ENCODE results near the gene FUT8.

- TF ChIP-seq ZNF274 (IDR thresholded peaks at IDR 0.05; ENCODE audit: low read depth, low read length) (no peak), YY1 (IDR thresholded peaks at IDR 0.05; ENCODE audit: insufficient read depth, insufficient read length) (no peak), SUZ12 (IDR thresholded peaks at IDR 0.05; ENCODE audit: extremely low read depth, insufficient read depth, insufficient read length) (no peak)
Measured at GRCh38 chr14:65581378-65581777, 168.8 kb downstream of the FUT8 start.
